CD4-positive, alpha-beta T cell treated with Interleukin-21 for 1 hour (primary cell): ENCODE data around the gene MYBPC2.

Experiments
- DNase-seq: peaks from one replicate; pipeline ENCODE4 v3.0.0-alpha.2; 2020

Gene MYBPC2

GRCh38 chr19:50505856-50506611 lies 73.3 kb downstream of the MYBPC2 start:
- DNase-seq, result no peak

- no peak for DNase-seq
These were observed 74.0 kb downstream of the MYBPC2 start for GRCh38 chr19:50506700-50507099.

- DNase-seq, result no peak
These were observed 74.7 kb downstream of the MYBPC2 start for GRCh38 chr19:50507376-50507775.

- DNase-seq, result no peak
These were observed 76.1 kb downstream of the MYBPC2 start for GRCh38 chr19:50508843-50509190.

GRCh38 chr19:50509366-50509765 lies 76.7 kb downstream of the MYBPC2 start:
- DNase-seq, result no peak

GRCh38 chr19:50510121-50510670 lies 77.5 kb downstream of the MYBPC2 start:
- DNase-seq, result no peak

- DNase-seq, result no peak
These were observed 78.0 kb downstream of the MYBPC2 start for GRCh38 chr19:50510700-50511068.

GRCh38 chr19:50511069-50511822 lies 78.6 kb downstream of the MYBPC2 start, which contains the start of gene JOSD2:
JOSD2 (minus strand) TSS chr19:50511191; CDS start chr19:50510431, 760 bp downstream.
- DNase-seq, result peak; percentile 99

GRCh38 chr19:50512112-50512998 lies 79.7 kb downstream of the MYBPC2 start:
- DNase-seq, result no peak

- no peak for DNase-seq
These were observed 80.5 kb downstream of the MYBPC2 start for GRCh38 chr19:50512999-50513745.

GRCh38 chr19:50513746-50514345 lies 81.2 kb downstream of the MYBPC2 start, which contains the start of gene ASPDH:
ASPDH (minus strand) TSS chr19:50513913; CDS start chr19:50513823, 90 bp downstream.
- DNase-seq, result no peak

- DNase-seq, result no peak
These were observed 81.9 kb downstream of the MYBPC2 start for GRCh38 chr19:50514346-50515167.

GRCh38 chr19:50515168-50515561 lies 82.5 kb downstream of the MYBPC2 start:
- no peak for DNase-seq
